Measurements from ENCODE around the gene BEGAIN.

Gene BEGAIN

GRCh38 chr14:100608586-100609330 is 21.5 kb upstream of the BEGAIN start:
- no peak for TF ChIP-seq CTCF (IDR thresholded peaks at IDR 0.05; ENCODE audit: low read depth, low read length)
- no peak for DNase-seq (ENCODE audit: extremely low read depth, low read depth)

GRCh38 chr14:100608064-100608463 is 20.8 kb upstream of the BEGAIN start:
- TF ChIP-seq CTCF (IDR thresholded peaks at IDR 0.05; ENCODE audit: low read depth, low read length), result no peak
- DNase-seq (ENCODE audit: extremely low read depth, low read depth), result no peak

- DNase-seq (ENCODE audit: extremely low read depth, low read depth), result no peak
- no peak for TF ChIP-seq CTCF (IDR thresholded peaks at IDR 0.05; ENCODE audit: low read depth, low read length)
Observed at GRCh38 chr14:100607611-100607956, 20.4 kb upstream of the BEGAIN start.

- no peak for TF ChIP-seq CTCF (IDR thresholded peaks at IDR 0.05; ENCODE audit: low read depth, low read length)
- DNase-seq (ENCODE audit: extremely low read depth, low read depth), result no peak
Observed at GRCh38 chr14:100606687-100607610, 19.7 kb upstream of the BEGAIN start.

- no peak for TF ChIP-seq CTCF (IDR thresholded peaks at IDR 0.05; ENCODE audit: low read depth, low read length)
- no peak for DNase-seq (ENCODE audit: extremely low read depth, low read depth)
Observed at GRCh38 chr14:100605706-100606686, 18.8 kb upstream of the BEGAIN start.

GRCh38 chr14:100605230-100605629 is 18.0 kb upstream of the BEGAIN start:
- no peak for TF ChIP-seq CTCF (IDR thresholded peaks at IDR 0.05; ENCODE audit: low read depth, low read length)
- no peak for DNase-seq (ENCODE audit: extremely low read depth, low read depth)
